Activated naive CD8-positive, alpha-beta T cell treated with anti-CD3 and anti-CD28 coated beads, Interleukin-2, amount 10 ng/mL, durations not matched to agents 7 days and 5 days (primary cell): ENCODE data around the gene APBA2. TPM values are rescaled to one million over a fixed set of nuclear protein-coding genes. Genes with fewer than 3 reads are reported as not detected.

Experiments
- ATAC-seq: fragments of 150-1000 bp; cut with Tn5 transposase; one replicate; pipeline ENCODE4 v1.10.0; 2021; ENCODE audit warnings: low read depth, moderate library complexity
- POLR2A ChIA-PET: fragments of 350-600 bp; sonication (Branson Sonifier 250); formaldehyde crosslinking; loops from one replicate; lab custom pipeline; 2021; ENCODE audit warnings: antibody characterized with exemption; lab: Charles Lee
- DNase-seq: peaks from one replicate; pipeline ENCODE4 v3.0.0; 2021
- H3K27ac Mint-ChIP-seq: one replicate; pipeline ENCODE4 v1.8.0; 2022; ENCODE audit warnings: mild to moderate bottlenecking, mixed read lengths
- H3K27me3 Mint-ChIP-seq: one replicate; pipeline ENCODE4 v1.8.0; 2022; ENCODE audit warnings: mild to moderate bottlenecking, moderate library complexity, mixed read lengths
- H3K36me3 Mint-ChIP-seq: one replicate; pipeline ENCODE4 v1.8.0; 2021; ENCODE audit warnings: mild to moderate bottlenecking, mixed read lengths
- H3K4me1 Mint-ChIP-seq: one replicate; pipeline ENCODE4 v1.8.0; 2021; ENCODE audit warnings: mixed read lengths
- H3K4me3 Mint-ChIP-seq: one replicate; pipeline ENCODE4 v1.8.0; 2022; ENCODE audit warnings: mild to moderate bottlenecking, moderate library complexity, mixed read lengths
- H3K9me3 Mint-ChIP-seq: one replicate; pipeline ENCODE4 v1.8.0; 2021; ENCODE audit warnings: mixed read lengths
- total RNA-seq, 2 experiments: library from RNA; stranded (reverse); gene quantifications; one replicate each; pipeline ENCODE4 v1.2.3, GENCODE V29; 2021

The APBA2 gene
- total RNA-seq, 2 experiments from 2014 or later: 65.1 to 66.0 TPM

- ATAC-seq (no peak), DNase-seq (no peak)
- Mint-ChIP-seq H3K36me3 (peaks cover 8% of the 10 kb centered on the region), H3K9me3 (no peaks in the 10 kb centered on the region), H3K4me3 (no peak overlapping the region), H3K27ac (no peak overlapping the region), H3K27me3 (no peaks in the 10 kb centered on the region), H3K4me1 (no peaks in the 10 kb centered on the region)
- POLR2A ChIA-PET: no interaction called here
These were observed 193.7 kb downstream of the APBA2 start for GRCh38 chr15:29079479-29079878.

- DNase-seq (no peak), ATAC-seq (no peak)
- Mint-ChIP-seq H3K4me3 (no peak overlapping the region), H3K27ac (no peak overlapping the region), H3K4me1 (peaks cover 2% of the 10 kb centered on the region), H3K27me3 (no peaks in the 10 kb centered on the region), H3K36me3 (peaks cover 11% of the 10 kb centered on the region), H3K9me3 (peaks cover 3% of the 10 kb centered on the region)
- POLR2A ChIA-PET: no interaction called here
These were observed 196.0 kb downstream of the APBA2 start for GRCh38 chr15:29081781-29082180.

GRCh38 chr15:29083161-29083560, 197.4 kb downstream of the APBA2 start:
- DNase-seq: no peak
- Mint-ChIP-seq H3K36me3 (peaks cover 11% of the 10 kb centered on the region), H3K9me3 (peaks cover 3% of the 10 kb centered on the region), H3K4me3 (no peak overlapping the region), H3K4me1 (peaks cover 15% of the 10 kb centered on the region), H3K27ac (no peak overlapping the region), H3K27me3 (no peaks in the 10 kb centered on the region)
- ATAC-seq: no peak
- POLR2A ChIA-PET: no interaction called here

DNA sequence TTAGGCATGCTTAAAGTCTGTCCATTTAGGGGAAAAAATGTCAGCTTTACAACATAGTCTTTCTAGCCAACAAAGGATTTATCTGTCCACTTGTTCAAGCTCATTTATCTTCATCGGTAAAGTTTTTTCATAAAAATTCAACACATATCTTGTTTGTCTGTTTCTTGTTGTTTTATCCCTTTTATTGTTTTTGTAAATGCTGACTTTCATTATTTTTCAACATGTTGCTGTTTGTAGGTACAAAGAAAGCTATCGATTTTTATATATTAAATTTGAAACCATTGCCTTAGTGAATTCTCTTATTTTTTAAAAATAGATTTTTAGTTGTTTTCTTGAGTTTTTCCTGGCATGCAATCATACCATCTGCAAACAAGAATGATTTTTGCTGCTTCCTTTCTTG, 198.1 kb downstream of the APBA2 start:
- no peak for ATAC-seq
- H3K36me3 Mint-ChIP-seq: peaks cover 11% of the 10 kb centered on the region
- no peak for DNase-seq
- no peak overlapping the region for H3K27ac Mint-ChIP-seq
- H3K4me3 Mint-ChIP-seq: no peak overlapping the region
- peaks cover 3% of the 10 kb centered on the region for H3K9me3 Mint-ChIP-seq
- H3K4me1 Mint-ChIP-seq: peaks cover 21% of the 10 kb centered on the region
- no peaks in the 10 kb centered on the region for H3K27me3 Mint-ChIP-seq
- POLR2A ChIA-PET: no interaction called here

DNA sequence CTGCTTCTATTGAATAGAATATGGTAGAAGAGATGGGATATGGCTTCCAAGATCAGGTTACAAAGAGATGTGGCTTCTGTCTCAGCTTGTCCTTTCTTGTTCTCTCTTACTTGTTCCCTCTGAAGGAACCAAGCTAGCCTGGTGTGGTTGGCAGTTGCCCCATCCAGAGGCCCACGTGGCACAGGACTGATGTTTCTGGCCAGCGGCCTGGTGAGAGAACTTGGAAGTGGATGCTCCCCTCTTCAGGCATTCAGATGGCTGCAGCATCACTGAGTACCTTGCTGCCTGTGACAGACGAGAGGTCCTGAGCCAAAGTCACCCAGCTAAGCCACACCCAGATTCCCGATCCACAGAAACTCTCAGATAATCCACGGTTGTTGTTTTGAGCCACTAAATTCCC, 200.2 kb downstream of the APBA2 start:
- H3K4me1 Mint-ChIP-seq: peaks cover 31% of the 10 kb centered on the region
- H3K4me3 Mint-ChIP-seq: no peak overlapping the region
- H3K9me3 Mint-ChIP-seq: peaks cover 3% of the 10 kb centered on the region
- peaks cover 11% of the 10 kb centered on the region for H3K36me3 Mint-ChIP-seq
- ATAC-seq (no peak), DNase-seq (no peak)
- POLR2A ChIA-PET: no interaction called here
- H3K27me3 Mint-ChIP-seq: no peaks in the 10 kb centered on the region
- no peak overlapping the region for H3K27ac Mint-ChIP-seq

GRCh38 chr15:29086891-29087290, 201.1 kb downstream of the APBA2 start:
- DNase-seq (no peak), ATAC-seq (no peak)
- Mint-ChIP-seq H3K36me3 (peaks cover 11% of the 10 kb centered on the region), H3K4me1 (peaks cover 31% of the 10 kb centered on the region), H3K4me3 (no peak overlapping the region), H3K27ac (no peak overlapping the region), H3K27me3 (no peaks in the 10 kb centered on the region), H3K9me3 (peaks cover 3% of the 10 kb centered on the region)
- POLR2A ChIA-PET: no interaction called here

- Mint-ChIP-seq H3K27ac (peak overlapping the region; percentile 86), H3K36me3 (peaks cover 9% of the 10 kb centered on the region), H3K4me1 (peaks cover 33% of the 10 kb centered on the region), H3K27me3 (no peaks in the 10 kb centered on the region), H3K9me3 (peaks cover 3% of the 10 kb centered on the region), H3K4me3 (peak overlapping the region; percentile 57)
- no peak for ATAC-seq
- POLR2A ChIA-PET: interaction anchor here (0.8 to 1.1 kb wide), 2 partner anchors 37 to 87 kb away, joined by 3 read pairs; no protein-coding TSS in a partner anchor
- DNase-seq: no peak
These were observed 201.9 kb downstream of the APBA2 start for GRCh38 chr15:29087521-29088285.

DNA sequence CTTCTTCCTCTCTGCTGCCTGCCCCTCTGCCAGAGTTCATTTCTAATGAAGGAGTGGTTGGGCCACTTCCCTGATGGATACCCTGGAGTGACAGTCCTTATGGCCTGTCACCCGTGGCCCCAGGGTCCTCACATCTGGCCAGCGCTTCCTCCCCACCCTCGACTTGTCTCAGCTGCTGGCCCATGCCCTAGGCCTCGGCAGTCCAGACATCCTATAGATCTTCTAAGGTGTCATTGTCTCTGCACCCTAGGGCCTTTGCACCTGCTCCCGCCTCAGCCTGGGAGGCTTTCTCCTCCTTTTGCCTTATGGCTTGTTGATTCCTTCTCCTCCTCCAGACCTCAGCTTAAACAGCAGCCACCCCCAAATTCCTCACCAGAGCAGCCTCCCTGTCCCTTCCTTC, 202.9 kb downstream of the APBA2 start:
- no peak for DNase-seq
- peaks cover 33% of the 10 kb centered on the region for H3K4me1 Mint-ChIP-seq
- H3K9me3 Mint-ChIP-seq: peaks cover 3% of the 10 kb centered on the region
- H3K36me3 Mint-ChIP-seq: peaks cover 9% of the 10 kb centered on the region
- H3K27me3 Mint-ChIP-seq: no peaks in the 10 kb centered on the region
- peak overlapping the region; percentile 6 for H3K4me3 Mint-ChIP-seq
- H3K27ac Mint-ChIP-seq: peak overlapping the region; percentile 86
- no peak for ATAC-seq
- POLR2A ChIA-PET: interaction anchor here (1.1 kb wide), 1 partner anchor 38 kb away, joined by 3 read pairs; no protein-coding TSS in a partner anchor

- Mint-ChIP-seq H3K36me3 (peaks cover 3% of the 10 kb centered on the region), H3K4me3 (peak overlapping the region; percentile 65), H3K9me3 (no peaks in the 10 kb centered on the region), H3K27me3 (no peaks in the 10 kb centered on the region), H3K4me1 (peaks cover 33% of the 10 kb centered on the region), H3K27ac (peak overlapping the region; percentile 87)
- DNase-seq: peak; percentile 52
- ATAC-seq: peak; percentile 76
- POLR2A ChIA-PET: interaction anchor here (0.9 to 1.0 kb wide), 2 partner anchors 52 to 96 kb away, joined by 3 to 4 read pairs; no protein-coding TSS in a partner anchor
These were observed 204.2 kb downstream of the APBA2 start for GRCh38 chr15:29089731-29090616.

GRCh38 chr15:29090617-29091466, 205.1 kb downstream of the APBA2 start:
- DNase-seq (peak; percentile 66), ATAC-seq (peak; percentile 41)
- Mint-ChIP-seq H3K27me3 (no peaks in the 10 kb centered on the region), H3K36me3 (no peaks in the 10 kb centered on the region), H3K9me3 (no peaks in the 10 kb centered on the region), H3K4me3 (peak overlapping the region; percentile 65), H3K27ac (peak overlapping the region; percentile 87), H3K4me1 (peaks cover 32% of the 10 kb centered on the region)
- POLR2A ChIA-PET: interaction anchor here (0.9 kb wide), 1 partner anchor 53 kb away, joined by 3 read pairs; no protein-coding TSS in a partner anchor

- Mint-ChIP-seq H3K4me1 (peaks cover 32% of the 10 kb centered on the region), H3K27me3 (no peaks in the 10 kb centered on the region), H3K9me3 (no peaks in the 10 kb centered on the region), H3K36me3 (no peaks in the 10 kb centered on the region), H3K27ac (peak overlapping the region; percentile 35), H3K4me3 (no peak overlapping the region)
- ATAC-seq (no peak), DNase-seq (no peak)
- POLR2A ChIA-PET: no interaction called here
These were observed 205.9 kb downstream of the APBA2 start for GRCh38 chr15:29091666-29092065.

DNA sequence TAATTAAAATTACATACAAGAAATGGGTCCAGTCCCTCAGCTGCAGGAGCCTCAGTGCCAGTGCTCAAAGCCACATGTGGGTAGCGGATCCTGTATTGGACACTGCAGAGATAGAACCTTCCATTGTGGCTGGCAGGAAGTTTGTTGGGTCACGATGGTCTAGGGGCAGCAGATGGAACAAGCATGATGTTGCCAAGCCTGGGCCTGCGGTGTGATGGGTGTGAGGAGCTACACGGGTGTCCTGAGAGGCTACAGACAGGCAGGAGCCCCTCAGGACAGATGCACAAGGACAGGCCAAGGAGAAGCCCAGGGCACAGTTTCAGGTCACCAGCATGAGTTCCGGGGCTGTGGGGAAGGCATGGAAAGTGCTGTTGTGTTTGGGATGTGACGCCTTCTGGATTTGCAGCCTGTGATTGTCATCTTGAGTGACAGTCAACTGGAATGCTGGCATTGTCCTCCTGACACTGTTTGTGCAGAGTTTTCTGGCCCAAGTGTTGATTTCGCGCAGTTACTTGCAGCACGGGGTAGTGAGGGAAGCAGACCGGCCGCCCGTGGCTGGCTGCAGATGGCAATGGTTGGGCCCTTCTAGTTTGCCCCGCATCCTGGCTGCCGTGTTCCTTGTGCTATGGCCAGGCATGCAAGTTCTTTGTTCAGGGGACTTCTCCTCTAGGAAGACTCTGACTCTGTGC, 206.7 kb downstream of the APBA2 start:
- Mint-ChIP-seq H3K36me3 (no peaks in the 10 kb centered on the region), H3K27me3 (no peaks in the 10 kb centered on the region), H3K27ac (peak overlapping the region; percentile 24), H3K9me3 (no peaks in the 10 kb centered on the region), H3K4me3 (no peak overlapping the region), H3K4me1 (peaks cover 25% of the 10 kb centered on the region)
- ATAC-seq (no peak), DNase-seq (no peak)
- POLR2A ChIA-PET: no interaction called here
